Right atrium auricular region (tissue), 2 donors: ENCODE measurements around the gene IL1R1. TPM values are rescaled to one million over a fixed set of nuclear protein-coding genes. Genes with fewer than 3 reads are reported as not detected.

Experiments used
- DNase-seq: peaks from one replicate; pipeline ENCODE4 v3.0.0-alpha.2; 2019; ENCODE audit warnings: low spot score
- H3K27ac ChIP-seq, 2 donors: fragments of 200-600 bp; sonication (generic); 1 replicate in 1 of 2; 2 replicates in 1 of 2; pipeline ENCODE4 v1.5.1; 2016 to 2019
- H3K27me3 ChIP-seq, 2 donors: fragments of 200-600 bp; sonication (generic); one replicate each; pipeline versions ENCODE4 v1.5.1 to v1.6.0; 2017 to 2019
- H3K36me3 ChIP-seq: fragments of 200-600 bp; sonication (generic); one replicate; pipeline ENCODE4 v1.5.1; 2016
- H3K4me1 ChIP-seq, 2 donors: fragments of 200-600 bp; sonication (generic); one replicate each; pipeline versions ENCODE4 v1.5.1 to v1.6.0; 2017 to 2019
- H3K4me3 ChIP-seq, 2 donors: fragments of 200-600 bp; sonication (generic); 1 replicate in 1 of 2; 2 replicates in 1 of 2; pipeline ENCODE4 v1.5.1; 2017 to 2019; ENCODE audit warnings: mild to moderate bottlenecking in 1 of 2, moderate library complexity in 1 of 2
- H3K9me3 ChIP-seq, 2 donors: fragments of 200-600 bp; sonication (generic); one replicate each; pipeline ENCODE4 v1.5.1; 2019
- CTCF ChIP-seq, 2 donors: fragments of 200-600 bp; sonication (generic); IDR thresholded peaks; one replicate each; pipeline ENCODE4 v1.5.1; 2019; ENCODE audit warnings: antibody characterized with exemption in 2 of 2
- total RNA-seq, 2 donors: library from RNA; depleted of rRNA; stranded (reverse); fragments of >200 nt; gene quantifications; one replicate each; pipeline ENCODE4 v1.1.0, GENCODE V29; 2016

The IL1R1 gene
- total RNA-seq, 2 donors from 2014 or later, result 28.7 to 86.2 TPM

GRCh38 chr2:102143450-102143985 lies 972 bp downstream of the IL1R1 start:
- no peak for DNase-seq
- Histone ChIP-seq H3K4me1 (peaks cover 0 to 34% of the 10 kb centered on the region in 2 donors), H3K4me3 (peak overlapping the region; percentile 70 to 74)

GRCh38 chr2:102144128-102144527 lies 1.6 kb downstream of the IL1R1 start:
- peak overlapping the region; percentile 70 to 74 for H3K4me3 ChIP-seq
- no peaks in the 10 kb centered on the region for H3K27me3 ChIP-seq
- peaks cover 21% of the 10 kb centered on the region for H3K36me3 ChIP-seq
- H3K9me3 ChIP-seq, result peaks cover 0 to 42% of the 10 kb centered on the region in 2 donors
- H3K4me1 ChIP-seq, result peaks cover 0 to 34% of the 10 kb centered on the region in 2 donors
- TF ChIP-seq CTCF (IDR thresholded peaks at IDR 0.05), result no peak
- peak overlapping the region; percentile 85 to 93 for H3K27ac ChIP-seq
- no peak for DNase-seq

More at GRCh38 chr2:102143450-102143985, 972 bp downstream of the IL1R1 start:
- no peaks in the 10 kb centered on the region for H3K27me3 ChIP-seq
- H3K27ac ChIP-seq, result peak overlapping the region; percentile 85 to 93
- peaks cover 0 to 36% of the 10 kb centered on the region in 2 donors for H3K9me3 ChIP-seq
- TF ChIP-seq CTCF (IDR thresholded peaks at IDR 0.05), result no peak
- peaks cover 18% of the 10 kb centered on the region for H3K36me3 ChIP-seq

DNA sequence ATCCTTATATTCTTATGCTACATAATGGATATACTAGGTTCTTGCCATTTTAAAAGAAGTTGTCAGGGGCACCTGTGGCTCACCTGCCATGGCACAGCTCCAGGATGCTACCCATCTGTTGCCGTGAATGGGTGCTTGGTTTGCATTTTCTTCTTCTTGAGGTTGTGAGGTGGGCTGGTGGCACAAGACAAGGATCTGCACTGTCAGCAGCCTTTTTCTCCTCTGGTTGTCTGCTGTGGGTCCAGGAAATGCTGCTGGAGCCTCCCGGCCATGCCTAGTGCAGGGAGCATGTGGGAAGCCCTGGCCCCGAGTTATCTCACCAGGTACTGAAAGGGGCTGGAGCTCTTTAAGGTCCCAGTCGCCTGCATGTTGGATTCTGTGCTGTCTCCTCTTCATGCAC lies 2.6 kb downstream of the IL1R1 start:
- Histone ChIP-seq H3K27me3 (no peaks in the 10 kb centered on the region), H3K36me3 (peaks cover 23% of the 10 kb centered on the region), H3K9me3 (peaks cover 0 to 43% of the 10 kb centered on the region in 2 donors), H3K4me1 (peaks cover 0 to 43% of the 10 kb centered on the region in 2 donors), H3K4me3 (no peak overlapping the region), H3K27ac (no peak overlapping the region)
- no peak for TF ChIP-seq CTCF (IDR thresholded peaks at IDR 0.05)
- no peak for DNase-seq

DNA sequence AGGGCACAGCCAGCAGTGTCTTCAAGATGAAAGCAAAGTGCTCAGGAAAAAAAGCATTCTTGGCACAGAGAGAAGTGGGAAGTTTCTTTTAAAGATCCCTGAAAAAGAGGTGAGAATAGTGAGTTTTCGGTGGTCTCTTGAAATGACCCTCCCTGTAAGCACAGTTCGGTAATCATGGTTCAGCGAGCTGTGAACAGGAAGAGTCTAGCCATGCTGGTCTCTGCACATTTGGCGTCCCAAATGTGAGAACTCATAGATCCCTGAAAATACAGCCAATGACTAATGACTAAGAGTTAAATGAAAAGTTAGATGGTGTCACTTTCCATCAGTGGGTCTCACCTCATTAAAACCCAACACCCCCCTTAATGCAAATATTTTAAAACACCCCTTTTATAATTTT lies 3.4 kb downstream of the IL1R1 start:
- H3K27ac ChIP-seq, result no peak overlapping the region
- no peaks in the 10 kb centered on the region for H3K27me3 ChIP-seq
- peaks cover 0 to 43% of the 10 kb centered on the region in 2 donors for H3K9me3 ChIP-seq
- no peak for TF ChIP-seq CTCF (IDR thresholded peaks at IDR 0.05)
- no peak overlapping the region for H3K4me3 ChIP-seq
- H3K4me1 ChIP-seq, result peaks cover 0 to 41% of the 10 kb centered on the region in 2 donors
- no peak for DNase-seq
- H3K36me3 ChIP-seq, result peaks cover 23% of the 10 kb centered on the region

DNA sequence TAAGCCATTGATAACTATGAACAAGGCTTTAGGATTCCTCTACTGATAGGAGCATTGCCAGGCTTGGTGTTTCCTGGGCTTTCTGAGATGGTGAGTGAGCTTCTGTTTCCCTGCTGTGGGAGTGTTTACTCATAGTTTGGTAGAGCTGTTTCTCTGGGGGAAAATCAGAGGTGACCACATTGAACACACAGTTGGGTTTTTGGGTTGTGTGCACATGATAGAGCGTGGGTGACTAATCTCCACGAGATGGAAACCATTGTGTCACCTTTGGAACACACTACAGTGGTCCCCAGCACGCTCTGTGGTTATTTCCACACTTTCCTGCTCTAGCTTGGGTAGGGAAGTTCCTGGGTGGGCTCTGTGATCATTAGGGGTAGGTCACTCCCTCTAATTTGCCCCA lies 5.4 kb downstream of the IL1R1 start:
- Histone ChIP-seq H3K4me3 (no peak overlapping the region), H3K9me3 (peaks cover 0 to 43% of the 10 kb centered on the region in 2 donors), H3K4me1 (peaks cover 0 to 28% of the 10 kb centered on the region in 2 donors), H3K36me3 (peaks cover 23% of the 10 kb centered on the region), H3K27me3 (no peaks in the 10 kb centered on the region), H3K27ac (peak overlapping the region; percentile 11 to 58)
- no peak for TF ChIP-seq CTCF (IDR thresholded peaks at IDR 0.05)
- DNase-seq, result peak; percentile 73

- H3K4me1 ChIP-seq, result peaks cover 0 to 24% of the 10 kb centered on the region in 2 donors
- TF ChIP-seq CTCF (IDR thresholded peaks at IDR 0.05), result no peak
- H3K4me3 ChIP-seq, result no peak overlapping the region
- no peak for DNase-seq
- no peaks in the 10 kb centered on the region for H3K27me3 ChIP-seq
- peak overlapping the region in 1 of 2 donors; percentile 16 for H3K27ac ChIP-seq
- H3K9me3 ChIP-seq, result peaks cover 0 to 43% of the 10 kb centered on the region in 2 donors
- H3K36me3 ChIP-seq, result peaks cover 25% of the 10 kb centered on the region
Observed at GRCh38 chr2:102149243-102149642, 6.7 kb downstream of the IL1R1 start.
